Forelimb muscle (tissue), 1 donor: ENCODE results near the gene RASAL3. TPM values are rescaled to one million over a fixed set of nuclear protein-coding genes. Genes with fewer than 3 reads are reported as not detected.

Experiments used
- DNase-seq: peaks from one replicate; pipeline ENCODE4 v3.0.0-alpha.2; 2013; ENCODE audit warnings: low read depth
- polyA plus RNA-seq: library from polyadenylated mRNA; unstranded; fragments of 120-200 nt; gene quantifications from one replicate; pipeline ENCODE4 v1.2.1, GENCODE V29; 2013; ENCODE audit not compliant: insufficient read length

RASAL3 gene
- polyA plus RNA-seq, 1 donor: 0.90 TPM

DNA sequence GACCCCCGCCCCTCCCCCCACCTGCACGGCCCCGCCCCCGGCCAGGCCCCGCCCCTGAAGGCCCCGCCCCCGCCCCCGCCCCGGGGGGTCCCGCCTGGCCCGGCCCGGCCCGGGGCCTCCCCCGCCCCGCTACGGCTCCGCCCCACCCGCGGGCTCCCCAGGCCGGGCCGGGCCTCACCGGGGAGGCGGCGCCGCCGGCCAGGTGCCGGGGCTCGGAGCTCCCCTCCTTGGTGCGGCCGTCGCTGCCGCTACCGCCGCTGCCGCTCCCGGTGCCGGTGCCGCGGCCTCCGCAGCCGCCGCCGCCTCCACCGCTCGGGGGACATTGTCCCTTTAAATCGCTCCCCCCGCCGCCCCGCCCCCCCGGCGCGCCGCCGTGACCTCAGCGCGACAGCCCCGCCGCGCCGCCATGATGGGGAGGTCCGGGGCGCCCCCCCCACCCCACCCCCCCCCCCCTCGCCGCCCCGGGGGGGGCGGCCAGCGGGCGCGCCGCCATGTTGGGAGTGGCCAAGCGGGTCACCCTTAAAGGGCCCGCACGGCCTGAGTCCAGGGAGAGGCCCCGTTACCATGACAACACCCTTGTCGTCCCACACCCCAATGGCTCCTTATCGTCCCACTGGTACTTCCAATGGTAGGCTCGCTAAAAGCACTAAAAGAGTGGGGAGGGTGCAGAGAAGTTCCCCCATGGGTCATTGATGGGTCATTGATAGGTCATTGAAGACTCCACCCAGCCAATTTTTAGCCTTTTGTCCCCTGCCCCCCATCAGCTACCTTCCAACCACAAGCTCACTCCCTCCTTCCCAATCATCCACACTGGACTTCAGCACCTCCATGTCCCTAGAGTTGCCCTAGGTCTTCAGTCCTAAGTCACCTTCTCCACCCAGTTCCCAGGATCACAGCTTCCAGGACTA lies 14.5 kb downstream of the RASAL3 start, which contains the start of gene WIZ:
TSS of gene WIZ (minus strand) at position 337 of the 908 bp plus-strand sequence. CDS start 1,649 bp downstream, outside the sequence.
- DNase-seq: no peak

DNA sequence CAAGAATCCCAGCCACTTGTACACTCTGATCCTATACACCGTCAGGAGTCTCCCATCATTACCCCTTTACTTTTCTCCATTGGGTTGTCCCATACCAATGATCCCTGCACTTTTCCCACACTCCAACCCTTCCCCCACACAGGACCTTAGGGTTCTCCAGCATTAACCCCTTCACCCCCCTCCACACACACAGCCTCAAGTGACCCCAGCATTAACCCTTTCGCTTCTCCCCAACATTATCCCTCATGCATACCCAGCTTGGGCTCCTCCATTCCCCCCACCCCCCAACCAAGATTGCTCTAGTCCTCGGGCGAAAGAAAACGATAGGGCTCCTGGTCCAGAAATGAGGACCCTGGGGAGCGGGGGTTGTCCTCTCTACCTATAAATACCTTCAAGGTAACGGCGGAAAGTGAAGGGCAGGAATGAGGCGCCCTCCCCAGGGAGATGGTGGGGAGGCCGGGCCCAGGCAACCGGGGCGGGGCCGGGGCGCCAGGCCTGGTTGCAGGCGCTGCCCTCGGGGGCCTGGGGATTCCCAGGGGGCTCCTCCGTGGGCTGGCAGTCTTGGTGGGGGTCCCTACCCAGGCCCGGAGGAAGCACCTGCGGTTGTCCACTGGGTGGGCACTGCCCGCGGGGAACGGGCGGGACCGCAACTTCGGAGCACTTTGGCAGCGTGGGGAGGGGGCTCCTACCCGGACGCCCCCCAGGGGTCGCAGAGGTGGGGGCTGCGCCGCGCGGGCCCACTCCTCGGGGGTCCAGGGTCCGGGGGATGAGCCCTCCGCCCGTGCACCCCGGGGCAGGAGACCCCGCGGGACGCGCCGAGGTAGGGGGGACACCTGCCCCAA lies 15.3 kb downstream of the RASAL3 start:
- no peak for DNase-seq

GRCh38 chr19:15448044-15448777 lies 16.1 kb downstream of the RASAL3 start:
- DNase-seq: no peak

DNA sequence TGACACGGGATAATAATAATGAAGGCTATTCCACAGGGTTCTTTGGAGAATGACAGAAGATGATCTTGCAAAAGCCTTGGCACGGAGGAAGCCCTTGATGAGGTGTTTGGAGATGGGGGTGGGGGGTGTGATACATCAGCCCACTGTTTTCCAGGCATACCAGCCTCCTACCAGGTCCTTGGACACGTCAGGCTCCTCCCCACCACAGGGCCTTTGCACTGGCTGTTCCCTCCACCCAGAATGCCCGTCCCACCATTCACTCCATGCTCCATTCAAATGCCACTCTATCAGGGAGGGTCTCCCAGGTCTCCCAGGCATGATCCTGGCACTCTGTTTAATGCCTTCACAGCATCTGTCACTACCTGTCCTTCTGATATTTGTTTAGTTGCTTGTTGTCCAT lies 17.3 kb downstream of the RASAL3 start:
- no peak for DNase-seq

DNA sequence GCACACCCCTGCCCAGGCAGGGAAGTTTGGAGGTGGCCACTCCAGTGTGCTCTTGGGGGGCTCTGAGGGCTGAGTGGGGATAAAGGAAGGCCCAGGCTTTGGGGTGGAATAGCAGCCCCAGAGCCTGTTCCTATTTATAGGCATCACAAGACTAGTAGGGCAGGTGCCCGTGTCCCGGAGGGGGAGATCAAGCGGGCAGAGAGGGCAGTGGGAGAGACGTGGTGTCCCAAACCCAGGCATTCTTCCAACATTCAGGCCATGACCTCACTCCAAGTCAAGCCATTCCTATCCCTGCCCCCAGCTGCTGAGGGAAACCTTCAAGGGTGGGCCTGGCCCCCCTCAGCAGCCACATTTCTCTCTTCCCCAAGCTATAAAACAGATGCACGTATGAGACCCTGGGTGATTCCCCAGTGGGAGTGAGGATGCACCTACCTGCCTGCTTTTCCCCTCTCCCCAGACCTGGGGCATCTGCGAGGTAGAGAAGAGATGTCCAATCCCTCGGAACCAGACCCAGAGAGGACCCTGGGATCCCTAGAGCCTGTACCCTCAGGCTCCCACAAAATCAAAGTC lies 18.5 kb downstream of the RASAL3 start:
- no peak for DNase-seq

GRCh38 chr19:15445227-15445605 lies 19.1 kb downstream of the RASAL3 start:
- DNase-seq: no peak

DNA sequence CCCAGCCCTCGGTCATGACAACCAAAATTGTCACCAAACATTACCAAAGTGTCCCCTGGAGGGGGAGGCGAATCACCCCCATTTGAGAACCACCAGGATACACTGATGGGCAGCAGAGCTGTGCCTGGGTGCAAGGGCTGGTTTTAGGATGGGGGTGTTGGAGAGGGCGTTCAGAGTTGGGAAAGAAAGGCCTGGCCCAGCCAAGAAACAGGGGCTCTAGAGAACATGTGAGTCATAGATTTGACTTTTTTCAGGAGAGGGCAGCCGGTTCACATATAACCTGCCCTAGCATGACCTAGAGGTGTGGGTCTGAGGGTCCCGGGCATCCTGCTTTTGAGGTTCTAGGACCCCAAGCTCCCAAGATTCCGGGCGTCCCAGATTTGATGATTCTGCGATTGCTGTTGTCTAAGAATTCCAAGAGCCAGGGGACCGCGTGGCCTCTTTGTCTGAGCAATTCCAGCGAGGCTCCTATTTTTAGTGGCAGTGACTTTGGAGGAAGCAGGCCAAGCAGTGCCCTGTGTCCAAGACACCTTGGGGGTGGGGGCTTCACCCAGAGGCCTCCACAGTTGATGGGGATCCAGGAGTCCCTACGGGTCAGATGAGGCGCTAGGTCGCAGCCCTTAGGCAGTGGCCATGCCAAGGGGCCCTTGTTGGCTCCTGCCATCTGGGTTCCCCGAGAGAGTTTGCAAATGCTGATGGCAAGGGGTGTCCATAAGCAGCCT lies 19.7 kb downstream of the RASAL3 start:
- DNase-seq: no peak

GRCh38 chr19:15443838-15444237 lies 20.5 kb downstream of the RASAL3 start:
- no peak for DNase-seq

GRCh38 chr19:15443325-15443724 lies 21.0 kb downstream of the RASAL3 start:
- DNase-seq: no peak

DNA sequence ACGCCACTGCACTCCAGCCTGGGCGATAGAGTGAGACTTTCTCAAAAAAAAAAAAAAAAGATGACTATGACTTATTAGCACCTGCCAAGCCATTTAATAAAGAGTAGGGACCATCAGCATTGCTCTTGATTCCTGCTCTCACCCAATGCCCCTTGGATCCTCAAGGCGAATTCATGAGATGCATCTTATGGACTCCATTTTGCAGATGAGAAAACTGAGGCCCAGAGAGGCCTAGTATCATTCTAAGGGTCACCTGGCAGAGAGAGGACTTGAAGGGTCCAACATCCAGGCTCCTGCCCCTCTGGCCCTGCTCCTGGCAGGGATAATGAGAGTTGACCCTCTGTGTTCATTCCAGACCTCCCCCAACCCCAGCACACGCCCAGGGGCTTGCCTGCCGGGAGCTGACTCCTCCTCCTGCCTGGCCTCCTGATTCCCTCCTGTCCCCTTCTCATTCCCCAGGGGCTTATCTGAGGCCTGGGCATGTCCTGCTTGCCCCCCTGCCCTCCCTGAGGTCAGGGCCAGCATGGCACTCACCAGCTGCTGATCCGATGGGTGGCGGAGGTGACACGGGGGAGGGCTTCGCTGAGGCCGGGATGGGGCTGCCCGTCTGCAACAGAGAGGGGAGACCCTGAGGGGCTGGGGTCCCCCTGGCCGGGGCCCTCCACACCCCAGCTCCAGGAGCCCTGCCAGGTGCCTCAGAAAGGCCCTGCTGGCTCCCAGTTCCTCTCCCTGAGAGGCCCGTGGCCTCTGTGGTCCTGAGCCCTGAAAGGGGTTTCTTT lies 22.0 kb downstream of the RASAL3 start:
- DNase-seq: no peak

DNA sequence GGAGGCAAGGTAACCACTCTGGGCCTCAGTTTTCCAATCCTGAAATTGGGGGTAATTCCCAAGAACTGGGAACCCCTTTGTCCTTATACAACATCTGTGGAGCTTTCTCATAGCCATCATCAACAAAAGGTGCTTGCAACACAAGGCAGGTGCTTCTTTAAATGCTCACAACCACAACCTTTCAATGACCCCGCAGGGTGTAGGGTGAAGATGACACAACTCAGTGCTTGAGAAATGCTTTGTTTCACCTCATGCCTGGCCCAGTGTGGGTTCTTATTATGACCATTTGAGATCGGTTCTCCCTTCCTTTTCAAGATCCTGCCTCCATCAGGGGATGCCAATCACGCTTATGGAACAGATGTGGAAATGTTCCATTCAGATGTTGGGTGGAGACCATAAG lies 23.0 kb downstream of the RASAL3 start:
- DNase-seq: no peak

DNA sequence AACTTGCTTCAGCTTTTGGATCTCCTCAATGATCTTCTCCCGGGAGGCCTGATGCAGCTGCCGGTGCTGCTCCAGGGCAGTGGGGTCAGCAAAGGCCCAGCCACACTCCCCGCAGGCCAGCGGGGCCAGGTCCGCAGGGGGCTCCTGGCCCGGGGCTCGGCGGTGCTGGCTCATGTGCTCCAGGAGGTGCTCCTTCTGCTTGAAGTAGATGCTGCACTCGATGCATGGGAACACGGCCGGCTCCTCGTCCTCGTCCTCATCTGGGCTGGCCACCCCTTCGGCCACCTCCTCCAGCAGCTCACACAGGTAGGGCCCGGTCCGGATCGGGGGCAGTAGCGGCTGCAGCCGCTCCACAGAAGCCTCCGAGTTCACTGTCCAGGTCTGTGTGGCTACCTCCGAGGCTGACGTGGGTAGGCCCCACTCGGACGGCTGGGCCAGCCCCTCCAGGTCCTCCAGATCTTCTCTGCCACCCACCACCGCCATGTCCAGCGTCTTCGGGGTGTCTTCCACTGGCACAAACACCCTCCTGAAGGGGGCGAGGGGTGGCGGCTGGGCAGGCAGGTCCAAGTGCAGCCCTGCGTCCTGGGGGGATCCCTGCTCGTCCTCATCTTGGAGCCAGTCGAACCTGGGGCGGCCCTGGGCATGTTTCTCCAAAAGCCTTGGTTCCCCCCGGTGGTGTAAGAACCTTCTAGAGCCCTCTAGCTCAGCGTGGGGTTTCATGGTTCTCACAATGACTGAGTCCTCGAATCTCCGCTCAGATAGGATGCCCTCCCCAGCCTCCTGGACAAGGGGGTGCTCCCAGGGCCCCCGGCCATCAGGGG lies 24.3 kb downstream of the RASAL3 start:
- no peak for DNase-seq

GRCh38 chr19:15439078-15439799 lies 25.1 kb downstream of the RASAL3 start:
- no peak for DNase-seq

GRCh38 chr19:15438577-15438976 lies 25.8 kb downstream of the RASAL3 start:
- DNase-seq: no peak

DNA sequence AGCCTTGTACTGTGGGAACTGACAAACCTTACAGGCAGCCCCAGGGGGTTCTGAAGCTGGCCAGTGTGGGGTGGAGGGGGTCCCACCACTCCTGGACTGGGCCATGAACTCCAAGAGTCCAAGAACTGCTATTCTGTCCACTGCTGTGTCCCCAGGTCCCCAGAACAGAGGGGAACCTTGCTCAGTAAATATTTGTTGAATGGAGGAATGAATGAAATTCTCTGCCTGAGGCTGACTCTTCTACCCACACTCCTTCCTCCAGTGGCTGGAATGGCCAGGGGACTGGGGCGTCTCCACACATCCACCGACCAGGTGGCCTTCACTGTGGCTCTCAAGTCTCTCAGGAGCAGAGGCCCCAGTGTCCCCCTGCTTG lies 26.2 kb downstream of the RASAL3 start:
- DNase-seq: no peak

DNA sequence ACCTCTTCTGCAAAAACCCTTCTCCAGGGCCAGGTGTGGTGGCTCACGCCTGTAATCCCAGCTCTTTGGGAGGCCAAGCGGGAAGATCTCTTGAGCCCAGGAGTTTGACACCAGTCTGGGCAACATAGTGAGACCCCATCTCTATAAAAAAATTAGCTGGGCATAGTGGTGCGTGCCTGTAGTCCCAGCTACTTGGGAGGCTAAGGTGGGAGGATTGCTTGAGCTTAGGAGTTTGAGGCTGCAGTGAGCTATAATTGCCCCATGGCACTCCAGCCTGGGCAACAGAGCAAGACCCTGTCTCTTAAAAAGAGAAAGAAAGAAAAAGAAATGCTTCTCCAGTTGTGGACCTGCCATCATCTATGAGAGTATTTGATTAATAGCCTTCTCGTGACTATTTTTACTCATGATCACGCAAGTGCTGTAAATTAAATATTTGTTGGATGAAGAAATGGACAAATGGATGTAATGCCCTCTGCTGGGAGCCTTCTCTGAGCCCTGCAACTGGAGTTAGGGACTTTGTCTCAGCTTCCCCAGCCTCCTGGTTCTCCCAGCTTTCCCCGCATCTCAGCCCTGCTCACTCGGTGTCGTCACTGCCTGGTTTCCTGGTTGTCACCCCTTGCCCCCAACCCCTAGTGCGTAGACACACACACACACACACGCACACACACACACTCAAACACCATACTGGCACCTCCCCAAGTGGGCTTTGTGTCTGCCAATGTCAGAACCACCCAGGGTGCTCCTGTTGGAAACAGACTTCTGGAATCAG lies 26.8 kb downstream of the RASAL3 start:
- no peak for DNase-seq

DNA sequence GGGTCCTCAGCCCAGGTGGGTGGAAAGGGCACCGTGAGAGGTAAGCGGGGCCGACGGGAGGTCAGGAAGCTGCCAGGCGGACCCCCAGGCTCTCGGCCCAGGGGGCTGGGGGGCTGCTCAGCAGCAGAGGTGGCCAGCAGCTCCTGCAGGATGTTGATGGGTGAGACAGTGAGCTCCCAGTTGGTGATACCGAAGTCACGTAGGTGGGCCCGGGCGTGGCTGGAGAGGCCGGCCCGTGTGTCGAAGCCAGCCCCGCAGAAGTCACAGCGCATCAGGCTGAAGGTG lies 27.6 kb downstream of the RASAL3 start:
- DNase-seq: no peak
